Fibroblast of lung (primary cell): ENCODE measurements around the gene UPK1B.

Experiments
- CTCF ChIP-seq, 2 donors: IDR thresholded peaks in 1 of 2; conservative IDR thresholded peaks in 1 of 2; 1 replicate in 1 of 2; 2 replicates in 1 of 2; pipeline ENCODE4 v1.5.1; 2011 to 2012; ENCODE audit warnings: low read length in 2 of 2, control low read depth in 1 of 2, inconsistent platforms in 1 of 2, low read depth in 1 of 2, mild to moderate bottlenecking in 1 of 2
- EZH2 ChIP-seq: IDR thresholded peaks from 2 replicates; pipeline ENCODE4 v1.5.1; 2012; ENCODE audit warnings: low read length, control low read depth, mild to moderate bottlenecking; ENCODE audit errors: missing control alignments

- TF ChIP-seq CTCF (conservative IDR thresholded peaks at IDR 0.05 in 1 of 2, IDR thresholded peaks at IDR 0.05 in 1 of 2; ENCODE audit: low read depth in 1 of 2, low read length in 2 of 2) (no peak), EZH2 (no peak)
Observed at GRCh38 chr3:119160815-119161214, 12.6 kb upstream of the UPK1B start.
